ENCODE data around the gene DCN. TPM values are rescaled to one million over a fixed set of nuclear protein-coding genes. Genes with fewer than 3 reads are reported as not detected.

The DCN gene
- total RNA-seq, 2 donors from 2014 or later: 301 to 314 TPM

DNA sequence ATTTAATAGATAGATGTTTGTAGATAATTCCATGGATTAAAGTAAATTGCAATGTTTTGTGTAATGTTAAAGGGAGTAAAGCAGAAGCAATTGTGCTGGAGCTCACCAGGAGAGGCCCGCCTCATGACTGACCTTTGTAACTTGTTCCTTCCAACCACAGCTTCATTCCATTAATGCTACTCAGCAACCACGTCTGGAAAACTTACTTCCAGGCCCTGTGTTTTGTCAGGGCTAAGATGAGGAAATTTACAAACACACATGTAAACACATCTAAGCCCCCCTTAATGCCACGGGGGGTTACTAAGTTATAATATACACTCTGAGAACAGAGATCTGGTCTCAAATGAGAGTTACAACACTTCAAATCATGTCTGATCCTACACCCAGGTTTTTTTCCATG, 83.7 kb downstream of the DCN start:
- peak; percentile 53 for ATAC-seq
- no peak overlapping the region for H3K27ac ChIP-seq

DNA sequence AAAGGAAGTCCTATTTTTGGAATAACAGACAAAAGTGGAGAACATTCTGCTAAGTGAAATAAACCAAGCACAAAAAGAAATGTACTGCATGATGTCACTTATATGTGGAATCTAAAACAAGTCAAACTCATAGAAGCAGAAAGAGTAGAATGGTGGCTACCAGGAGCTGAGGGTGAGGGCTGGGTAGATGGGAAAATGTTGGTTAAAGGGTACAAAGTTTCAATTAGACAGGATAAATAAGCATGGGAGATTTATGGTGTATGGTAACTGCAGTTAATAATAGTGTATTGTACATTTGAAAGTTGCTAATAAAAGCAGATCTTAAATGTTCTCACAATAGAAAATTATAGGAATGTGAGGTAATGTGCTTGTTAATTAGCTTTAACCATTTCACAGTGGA, 84.2 kb downstream of the DCN start:
- ATAC-seq (no peak), DNase-seq (no peak)
- intact Hi-C loops (cut with DNase I): no loop called here
- TF ChIP-seq POLR2A (IDR thresholded peaks at IDR 0.05): no peak
- TF ChIP-seq, protein P1, sequence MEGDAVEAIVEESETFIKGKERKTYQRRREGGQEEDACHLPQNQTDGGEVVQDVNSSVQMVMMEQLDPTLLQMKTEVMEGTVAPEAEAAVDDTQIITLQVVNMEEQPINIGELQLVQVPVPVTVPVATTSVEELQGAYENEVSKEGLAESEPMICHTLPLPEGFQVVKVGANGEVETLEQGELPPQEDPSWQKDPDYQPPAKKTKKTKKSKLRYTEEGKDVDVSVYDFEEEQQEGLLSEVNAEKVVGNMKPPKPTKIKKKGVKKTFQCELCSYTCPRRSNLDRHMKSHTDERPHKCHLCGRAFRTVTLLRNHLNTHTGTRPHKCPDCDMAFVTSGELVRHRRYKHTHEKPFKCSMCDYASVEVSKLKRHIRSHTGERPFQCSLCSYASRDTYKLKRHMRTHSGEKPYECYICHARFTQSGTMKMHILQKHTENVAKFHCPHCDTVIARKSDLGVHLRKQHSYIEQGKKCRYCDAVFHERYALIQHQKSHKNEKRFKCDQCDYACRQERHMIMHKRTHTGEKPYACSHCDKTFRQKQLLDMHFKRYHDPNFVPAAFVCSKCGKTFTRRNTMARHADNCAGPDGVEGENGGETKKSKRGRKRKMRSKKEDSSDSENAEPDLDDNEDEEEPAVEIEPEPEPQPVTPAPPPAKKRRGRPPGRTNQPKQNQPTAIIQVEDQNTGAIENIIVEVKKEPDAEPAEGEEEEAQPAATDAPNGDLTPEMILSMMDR (IDR thresholded peaks at IDR 0.05): no peak
- no peak overlapping the region for H3K27ac ChIP-seq
- H3K27me3 ChIP-seq: no peaks in the 10 kb centered on the region
- H3K4me1 ChIP-seq: no peaks in the 10 kb centered on the region
- H3K9me3 ChIP-seq: no peaks in the 10 kb centered on the region
- no peak overlapping the region for H3K4me3 ChIP-seq
- no peaks in the 10 kb centered on the region for H3K36me3 ChIP-seq (replicated peaks in 1 of 2; ENCODE audit: insufficient read depth in 1 of 2, low read depth in 2 of 2)

More for the DNA sequence above, 83.7 kb downstream of the DCN start:
- Histone ChIP-seq H3K36me3 (replicated peaks in 1 of 2; ENCODE audit: insufficient read depth in 1 of 2, low read depth in 2 of 2) (no peaks in the 10 kb centered on the region), H3K27me3 (no peaks in the 10 kb centered on the region), H3K9me3 (no peaks in the 10 kb centered on the region), H3K4me3 (no peak overlapping the region), H3K4me1 (no peaks in the 10 kb centered on the region)
- TF ChIP-seq, protein P1 (IDR thresholded peaks at IDR 0.05): no peak
- TF ChIP-seq POLR2A (IDR thresholded peaks at IDR 0.05): no peak
- peak in 2 of 4 donors; percentile 12 to 40 for DNase-seq
- intact Hi-C loops (cut with DNase I): no loop called here
- 30 to 42% methylated on average over 3 of the region's 3 CpGs for WGBS, 2 donors

DNA sequence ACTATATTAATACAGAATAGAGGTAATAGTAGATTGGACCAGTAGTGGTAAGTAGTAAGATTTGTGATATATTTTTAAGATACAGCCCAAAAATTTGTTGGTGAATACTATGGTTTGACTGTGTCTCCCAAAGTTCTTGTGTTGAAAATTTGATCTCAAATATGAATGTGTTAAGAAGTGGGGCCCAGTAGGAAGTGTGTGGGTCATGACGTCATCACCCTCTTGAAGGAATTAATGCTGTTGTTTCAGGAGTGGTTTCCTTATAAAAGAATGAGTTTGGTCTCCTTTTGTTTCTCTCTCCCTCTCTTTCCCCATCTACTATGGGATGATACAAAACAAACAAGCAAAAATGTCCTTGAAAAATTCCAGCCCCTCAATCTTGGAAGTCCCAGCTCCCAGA, 87.7 kb downstream of the DCN start:
- no peak overlapping the region for H3K27ac ChIP-seq
- 57 to 73% methylated on average over 1 of the region's 1 CpG for WGBS, 2 donors
- ATAC-seq (no peak), DNase-seq (no peak)
- H3K36me3 ChIP-seq (replicated peaks in 1 of 2; ENCODE audit: insufficient read depth in 1 of 2, low read depth in 2 of 2): no peaks in the 10 kb centered on the region
- H3K9me3 ChIP-seq: no peaks in the 10 kb centered on the region
- no peak for TF ChIP-seq POLR2A (IDR thresholded peaks at IDR 0.05)
- TF ChIP-seq, protein P1 (IDR thresholded peaks at IDR 0.05): no peak
- no peak overlapping the region for H3K4me3 ChIP-seq
- intact Hi-C loops (cut with DNase I): no loop called here
- H3K4me1 ChIP-seq: no peaks in the 10 kb centered on the region
- no peaks in the 10 kb centered on the region for H3K27me3 ChIP-seq

DNA sequence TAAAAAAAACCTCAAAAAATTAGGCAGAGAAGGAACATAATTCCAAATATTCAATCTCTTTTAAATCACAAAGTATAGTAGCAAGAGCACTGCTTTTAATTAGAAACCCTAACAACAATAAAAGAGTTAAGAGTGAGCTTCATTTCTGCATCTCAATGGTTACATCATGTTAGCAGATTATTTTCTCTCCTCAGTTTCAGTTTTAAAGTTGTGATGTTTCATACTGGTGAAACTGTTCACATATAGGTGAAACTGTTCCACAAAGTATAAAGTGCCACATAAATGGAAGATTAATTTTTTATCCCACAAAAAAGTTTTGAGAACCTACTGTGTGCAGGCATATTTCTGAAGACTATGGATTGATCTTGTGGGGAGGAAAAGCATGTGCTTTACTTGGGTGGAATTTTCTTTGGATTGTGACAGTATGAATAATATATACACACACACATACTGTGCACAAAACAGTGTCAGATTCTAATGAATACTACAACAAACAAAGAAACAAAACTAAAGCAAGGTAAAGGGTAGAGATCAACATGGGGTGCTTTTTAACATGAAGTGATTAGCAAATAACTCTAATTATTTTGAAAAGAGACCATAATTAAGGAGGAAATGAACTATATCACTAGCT, 88.5 kb downstream of the DCN start:
- ATAC-seq: no peak
- no peak overlapping the region for H3K4me3 ChIP-seq
- DNase-seq: no peak
- no peaks in the 10 kb centered on the region for H3K27me3 ChIP-seq
- intact Hi-C loops (cut with DNase I): no loop called here
- no peaks in the 10 kb centered on the region for H3K9me3 ChIP-seq
- no peak overlapping the region for H3K27ac ChIP-seq
- no peak for TF ChIP-seq POLR2A (IDR thresholded peaks at IDR 0.05)
- no peaks in the 10 kb centered on the region for H3K36me3 ChIP-seq (replicated peaks in 1 of 2; ENCODE audit: insufficient read depth in 1 of 2, low read depth in 2 of 2)
- no peaks in the 10 kb centered on the region for H3K4me1 ChIP-seq

DNA sequence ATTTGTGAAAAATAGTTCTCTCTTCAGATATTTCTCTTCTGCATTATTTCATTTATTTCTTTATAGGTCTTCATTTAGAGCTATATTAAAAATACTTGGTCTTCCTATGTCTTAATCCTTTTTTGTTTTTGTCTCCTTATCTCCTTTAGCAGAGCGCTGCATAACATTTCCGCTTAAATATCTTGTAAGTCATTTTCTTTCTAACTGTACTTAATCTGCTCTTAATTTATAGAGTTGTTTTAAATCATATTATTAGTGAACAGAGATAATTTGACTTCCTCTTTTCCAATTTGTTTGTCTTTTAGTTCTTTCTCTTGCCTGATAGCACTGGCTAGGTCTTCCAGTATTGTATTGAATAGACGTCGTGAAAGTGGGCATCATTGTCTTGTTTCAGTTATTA, 89.3 kb downstream of the DCN start:
- no peaks in the 10 kb centered on the region for H3K27me3 ChIP-seq
- H3K4me3 ChIP-seq: no peak overlapping the region
- TF ChIP-seq, protein P1 (IDR thresholded peaks at IDR 0.05): no peak
- TF ChIP-seq POLR2A (IDR thresholded peaks at IDR 0.05): no peak
- no peak overlapping the region for H3K27ac ChIP-seq
- H3K9me3 ChIP-seq: no peaks in the 10 kb centered on the region
- H3K36me3 ChIP-seq (replicated peaks in 1 of 2; ENCODE audit: insufficient read depth in 1 of 2, low read depth in 2 of 2): no peaks in the 10 kb centered on the region
- 66 to 86% methylated on average over 4 of the region's 4 CpGs for WGBS, 2 donors
- DNase-seq (no peak), ATAC-seq (no peak)
- intact Hi-C loops (cut with DNase I): no loop called here
- no peaks in the 10 kb centered on the region for H3K4me1 ChIP-seq
